Neural cell (in vitro differentiated cells): Measurements from ENCODE around the gene GUCD1. TPM values are rescaled to one million over a fixed set of nuclear protein-coding genes. Genes with fewer than 3 reads are reported as not detected.

Source experiments
- H2AFZ ChIP-seq: fragments of 200-600, 300-800 bp; sonication (generic), shearing (Covaris generic); 2 replicates; pipeline ENCODE4 v1.6.0; 2014; ENCODE audit warnings: low read depth, mild to moderate bottlenecking, antibody characterized with exemption, low read length, moderate library complexity
- H3F3A ChIP-seq: fragments of 200-600 bp; shearing (Covaris generic); 2 replicates; pipeline ENCODE4 v1.6.1; 2016; ENCODE audit warnings: mild to moderate bottlenecking, moderate library complexity, mixed read lengths, antibody characterized with exemption, low read length; ENCODE audit not compliant: insufficient read depth, poor library complexity, severe bottlenecking
- H3K27ac ChIP-seq: fragments of 200-600, 300-800 bp; sonication (generic), shearing (Covaris generic); 2 replicates; pipeline ENCODE4 v1.5.1; 2014; ENCODE audit warnings: mild to moderate bottlenecking, low read length, moderate library complexity
- H3K27me3 ChIP-seq: fragments of 300-800, 200-600 bp; sonication (generic), shearing (Covaris generic); 2 replicates; pipeline ENCODE4 v1.6.0; 2014; ENCODE audit warnings: mild to moderate bottlenecking, low read depth, low read length, moderate library complexity; ENCODE audit not compliant: insufficient read depth
- H3K36me3 ChIP-seq: fragments of 300-800, 200-600 bp; sonication (generic), shearing (Covaris generic); 2 replicates; pipeline ENCODE4 v1.5.1; 2014; ENCODE audit warnings: mild to moderate bottlenecking, antibody characterized with exemption, low read length, moderate library complexity; ENCODE audit not compliant: insufficient read depth
- H3K4me2 ChIP-seq: fragments of 300-800, 200-600 bp; sonication (generic), shearing (Covaris generic); 2 replicates; pipeline ENCODE4 v1.6.0; 2014; ENCODE audit warnings: mild to moderate bottlenecking, low read length
- H3K4me3 ChIP-seq: fragments of 300-800, 200-600 bp; sonication (generic), shearing (Covaris generic); 2 replicates; pipeline ENCODE4 v1.5.1; 2014; ENCODE audit warnings: mild to moderate bottlenecking, low read length, moderate library complexity
- H3K79me2 ChIP-seq: fragments of 200-600 bp; shearing (Covaris generic); replicated peaks from 2 replicates; pipeline ENCODE4 v1.6.0; 2014; ENCODE audit warnings: mild to moderate bottlenecking, low read length, moderate library complexity; ENCODE audit not compliant: insufficient read depth
- H3K9ac ChIP-seq: fragments of 300-800, 200-600 bp; sonication (generic), shearing (Covaris generic); 2 replicates; pipeline ENCODE4 v1.6.1; 2016; ENCODE audit warnings: mild to moderate bottlenecking, low read length, mixed read lengths
- H3K9me2 ChIP-seq: fragments of 200-600 bp; shearing (Covaris generic); 2 replicates; pipeline ENCODE4 v1.6.1; 2016; ENCODE audit warnings: mild to moderate bottlenecking, low read length, mixed read lengths; ENCODE audit not compliant: insufficient read depth
- H3K9me3 ChIP-seq: fragments of 200-600, 300-800 bp; sonication (generic), shearing (Covaris generic); 2 replicates; pipeline ENCODE4 v1.6.1; 2016; ENCODE audit warnings: mild to moderate bottlenecking, mixed run types, low read length, moderate library complexity, mixed read lengths
- H4K20me1 ChIP-seq: fragments of 200-600 bp; shearing (Covaris generic); 2 replicates; pipeline ENCODE4 v1.6.1; 2016; ENCODE audit warnings: mild to moderate bottlenecking, mixed run types; ENCODE audit not compliant: insufficient read depth
- EP300 ChIP-seq: fragments of 450-650 bp; conservative IDR thresholded peaks from 2 replicates; pipeline ENCODE4 v1.6.1; 2014; ENCODE audit warnings: antibody characterized with exemption, mild to moderate bottlenecking, moderate library complexity; ENCODE audit not compliant: poor library complexity, severe bottlenecking
- EZH2 ChIP-seq: fragments of 200-600, 300-800 bp; shearing (Covaris generic), sonication (generic); IDR thresholded peaks from 2 replicates; pipeline ENCODE4 v1.6.1; 2014; ENCODE audit warnings: antibody characterized with exemption, low read length, borderline replicate concordance, mild to moderate bottlenecking; ENCODE audit not compliant: insufficient read depth, poor library complexity, severe bottlenecking
- MXI1 ChIP-seq: fragments of 450-650 bp; conservative IDR thresholded peaks from 2 replicates; pipeline ENCODE4 v1.6.1; 2014; ENCODE audit warnings: antibody characterized with exemption, mild to moderate bottlenecking; ENCODE audit not compliant: poor library complexity, severe bottlenecking
- POLR2AphosphoS5 ChIP-seq: IDR thresholded peaks from 2 replicates; pipeline ENCODE4 v1.6.1; 2012
- RAD21 ChIP-seq: fragments of 450-650 bp; conservative IDR thresholded peaks from 2 replicates; pipeline ENCODE4 v1.6.1; 2014; ENCODE audit warnings: antibody characterized with exemption, mild to moderate bottlenecking, moderate library complexity
- SMC3 ChIP-seq: fragments of 450-650 bp; conservative IDR thresholded peaks from 2 replicates; pipeline ENCODE4 v1.6.1; 2014; ENCODE audit warnings: antibody characterized with exemption, mild to moderate bottlenecking, moderate library complexity; ENCODE audit not compliant: poor library complexity
- TAF1 ChIP-seq: IDR thresholded peaks from 2 replicates; pipeline ENCODE4 v1.6.1; 2012; ENCODE audit warnings: low read depth
- polyA plus RNA-seq: library from polyadenylated mRNA; depleted of rRNA; stranded (reverse); fragments of >200 nt; gene quantifications from 2 replicates; pipeline ENCODE4 v1.2.3, GENCODE V29; 2014
- TF ChIP-seq, protein P1 (sequence below): fragments of 450-650 bp; IDR thresholded peaks from 2 replicates; pipeline ENCODE4 v1.5.1; 2014; ENCODE audit warnings: antibody characterized with exemption, mild to moderate bottlenecking, moderate library complexity; ENCODE audit not compliant: poor library complexity, severe bottlenecking
- TF ChIP-seq, protein P2 (sequence below): IDR thresholded peaks from 2 replicates; pipeline ENCODE4 v1.6.1; 2012; ENCODE audit warnings: borderline replicate concordance

The GUCD1 gene
- polyA plus RNA-seq, 1 donor from 2014 or later = 32.6 TPM

DNA sequence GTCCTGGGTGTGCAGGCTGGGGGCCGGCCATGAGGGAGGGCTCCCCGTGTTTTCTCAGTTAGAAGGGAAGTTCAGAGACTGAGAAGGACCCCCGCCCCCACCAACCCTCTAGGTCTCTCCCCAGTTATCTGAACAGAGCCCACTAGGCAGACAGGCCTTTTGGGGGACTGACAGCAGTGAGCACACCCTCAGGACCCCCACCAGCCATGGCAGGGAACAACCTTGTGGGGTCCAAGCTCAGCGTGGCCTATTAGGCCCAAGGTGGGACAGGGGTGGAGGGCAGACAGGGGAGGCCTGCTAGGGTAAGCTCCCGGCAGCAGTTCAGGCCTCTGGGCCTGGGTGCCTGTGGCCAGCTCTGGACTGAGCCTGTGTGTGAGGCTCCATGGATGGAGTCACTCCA lies 32.3 kb upstream of the GUCD1 start:
- H3K27me3 ChIP-seq = no peaks in the 10 kb centered on the region
- H3K4me2 ChIP-seq = no peak overlapping the region
- H3K9ac ChIP-seq = no peak overlapping the region
- no peaks in the 10 kb centered on the region for H4K20me1 ChIP-seq
- H3K36me3 ChIP-seq = no peaks in the 10 kb centered on the region
- H3K4me3 ChIP-seq = no peak overlapping the region
- H3K79me2 ChIP-seq = no peaks in the 10 kb centered on the region
- no peak overlapping the region for H3K27ac ChIP-seq
- H3K9me3 ChIP-seq = no peaks in the 10 kb centered on the region
- no peaks in the 10 kb centered on the region for H3K9me2 ChIP-seq
- H2AFZ ChIP-seq = no peak overlapping the region
- H3F3A ChIP-seq = no peaks in the 10 kb centered on the region
- no peak for TF ChIP-seq EP300
- no peak for TF ChIP-seq SMC3
- TF ChIP-seq MXI1 = no peak
- TF ChIP-seq, protein P1, sequence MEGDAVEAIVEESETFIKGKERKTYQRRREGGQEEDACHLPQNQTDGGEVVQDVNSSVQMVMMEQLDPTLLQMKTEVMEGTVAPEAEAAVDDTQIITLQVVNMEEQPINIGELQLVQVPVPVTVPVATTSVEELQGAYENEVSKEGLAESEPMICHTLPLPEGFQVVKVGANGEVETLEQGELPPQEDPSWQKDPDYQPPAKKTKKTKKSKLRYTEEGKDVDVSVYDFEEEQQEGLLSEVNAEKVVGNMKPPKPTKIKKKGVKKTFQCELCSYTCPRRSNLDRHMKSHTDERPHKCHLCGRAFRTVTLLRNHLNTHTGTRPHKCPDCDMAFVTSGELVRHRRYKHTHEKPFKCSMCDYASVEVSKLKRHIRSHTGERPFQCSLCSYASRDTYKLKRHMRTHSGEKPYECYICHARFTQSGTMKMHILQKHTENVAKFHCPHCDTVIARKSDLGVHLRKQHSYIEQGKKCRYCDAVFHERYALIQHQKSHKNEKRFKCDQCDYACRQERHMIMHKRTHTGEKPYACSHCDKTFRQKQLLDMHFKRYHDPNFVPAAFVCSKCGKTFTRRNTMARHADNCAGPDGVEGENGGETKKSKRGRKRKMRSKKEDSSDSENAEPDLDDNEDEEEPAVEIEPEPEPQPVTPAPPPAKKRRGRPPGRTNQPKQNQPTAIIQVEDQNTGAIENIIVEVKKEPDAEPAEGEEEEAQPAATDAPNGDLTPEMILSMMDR = no peak
- TF ChIP-seq RAD21 = no peak
- no peak for TF ChIP-seq TAF1
- no peak for TF ChIP-seq POLR2AphosphoS5
- TF ChIP-seq, protein P2, sequence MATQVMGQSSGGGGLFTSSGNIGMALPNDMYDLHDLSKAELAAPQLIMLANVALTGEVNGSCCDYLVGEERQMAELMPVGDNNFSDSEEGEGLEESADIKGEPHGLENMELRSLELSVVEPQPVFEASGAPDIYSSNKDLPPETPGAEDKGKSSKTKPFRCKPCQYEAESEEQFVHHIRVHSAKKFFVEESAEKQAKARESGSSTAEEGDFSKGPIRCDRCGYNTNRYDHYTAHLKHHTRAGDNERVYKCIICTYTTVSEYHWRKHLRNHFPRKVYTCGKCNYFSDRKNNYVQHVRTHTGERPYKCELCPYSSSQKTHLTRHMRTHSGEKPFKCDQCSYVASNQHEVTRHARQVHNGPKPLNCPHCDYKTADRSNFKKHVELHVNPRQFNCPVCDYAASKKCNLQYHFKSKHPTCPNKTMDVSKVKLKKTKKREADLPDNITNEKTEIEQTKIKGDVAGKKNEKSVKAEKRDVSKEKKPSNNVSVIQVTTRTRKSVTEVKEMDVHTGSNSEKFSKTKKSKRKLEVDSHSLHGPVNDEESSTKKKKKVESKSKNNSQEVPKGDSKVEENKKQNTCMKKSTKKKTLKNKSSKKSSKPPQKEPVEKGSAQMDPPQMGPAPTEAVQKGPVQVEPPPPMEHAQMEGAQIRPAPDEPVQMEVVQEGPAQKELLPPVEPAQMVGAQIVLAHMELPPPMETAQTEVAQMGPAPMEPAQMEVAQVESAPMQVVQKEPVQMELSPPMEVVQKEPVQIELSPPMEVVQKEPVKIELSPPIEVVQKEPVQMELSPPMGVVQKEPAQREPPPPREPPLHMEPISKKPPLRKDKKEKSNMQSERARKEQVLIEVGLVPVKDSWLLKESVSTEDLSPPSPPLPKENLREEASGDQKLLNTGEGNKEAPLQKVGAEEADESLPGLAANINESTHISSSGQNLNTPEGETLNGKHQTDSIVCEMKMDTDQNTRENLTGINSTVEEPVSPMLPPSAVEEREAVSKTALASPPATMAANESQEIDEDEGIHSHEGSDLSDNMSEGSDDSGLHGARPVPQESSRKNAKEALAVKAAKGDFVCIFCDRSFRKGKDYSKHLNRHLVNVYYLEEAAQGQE = no peak

GRCh38 chr22:24585927-24586546 lies 31.1 kb upstream of the GUCD1 start:
- Histone ChIP-seq H3K9me3 (no peaks in the 10 kb centered on the region), H3K4me2 (no peak overlapping the region), H3K9me2 (no peaks in the 10 kb centered on the region), H4K20me1 (no peaks in the 10 kb centered on the region), H3F3A (no peaks in the 10 kb centered on the region), H3K27me3 (no peaks in the 10 kb centered on the region), H2AFZ (no peak overlapping the region), H3K4me3 (no peak overlapping the region), H3K79me2 (no peaks in the 10 kb centered on the region), H3K9ac (no peak overlapping the region), H3K36me3 (no peaks in the 10 kb centered on the region), H3K27ac (no peak overlapping the region)
- TF ChIP-seq, protein P2 = no peak
- no peak for TF ChIP-seq POLR2AphosphoS5
- TF ChIP-seq MXI1 = no peak
- TF ChIP-seq EZH2 = no peak
- TF ChIP-seq SMC3 = no peak
- TF ChIP-seq, protein P1 = no peak
- no peak for TF ChIP-seq RAD21
- no peak for TF ChIP-seq TAF1
